HG02763 (cell line): Measurements from ENCODE around the gene GPC6.
A peak's percentile ranks its signal among the peaks of the same experiment; 100 is the strongest.

ENCODE experiments used
- ATAC-seq: cut with Tn5 transposase; IDR thresholded peaks from one replicate; pipeline ENCODE4 v1.9.1; 2021; ENCODE audit warnings: mild to moderate bottlenecking, moderate library complexity; ENCODE audit not compliant: unreplicated experiment

Gene GPC6

DNA sequence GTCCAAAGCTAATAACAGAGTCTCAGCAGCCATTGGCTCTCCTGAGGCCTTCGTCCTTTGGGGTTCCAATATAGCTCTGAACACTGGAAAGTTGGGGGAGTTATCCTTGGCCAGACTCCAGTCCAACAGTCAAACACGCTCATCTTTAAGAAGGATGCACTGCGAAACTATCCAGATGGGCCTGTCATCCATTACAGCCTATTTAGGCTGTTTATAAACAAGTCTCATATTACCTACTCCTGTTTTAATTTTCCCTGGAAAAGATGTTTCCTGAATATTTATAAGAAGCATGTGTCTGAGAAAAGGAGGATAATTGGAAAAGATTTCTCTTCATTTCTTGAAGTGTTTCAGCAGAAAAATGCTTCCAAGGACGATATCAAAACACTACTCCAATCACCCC, 1082.2 kb downstream of the GPC6 start:
- no peak for ATAC-seq

GRCh38 chr13:94309576-94309975, 1083.0 kb downstream of the GPC6 start:
- no peak for ATAC-seq

DNA sequence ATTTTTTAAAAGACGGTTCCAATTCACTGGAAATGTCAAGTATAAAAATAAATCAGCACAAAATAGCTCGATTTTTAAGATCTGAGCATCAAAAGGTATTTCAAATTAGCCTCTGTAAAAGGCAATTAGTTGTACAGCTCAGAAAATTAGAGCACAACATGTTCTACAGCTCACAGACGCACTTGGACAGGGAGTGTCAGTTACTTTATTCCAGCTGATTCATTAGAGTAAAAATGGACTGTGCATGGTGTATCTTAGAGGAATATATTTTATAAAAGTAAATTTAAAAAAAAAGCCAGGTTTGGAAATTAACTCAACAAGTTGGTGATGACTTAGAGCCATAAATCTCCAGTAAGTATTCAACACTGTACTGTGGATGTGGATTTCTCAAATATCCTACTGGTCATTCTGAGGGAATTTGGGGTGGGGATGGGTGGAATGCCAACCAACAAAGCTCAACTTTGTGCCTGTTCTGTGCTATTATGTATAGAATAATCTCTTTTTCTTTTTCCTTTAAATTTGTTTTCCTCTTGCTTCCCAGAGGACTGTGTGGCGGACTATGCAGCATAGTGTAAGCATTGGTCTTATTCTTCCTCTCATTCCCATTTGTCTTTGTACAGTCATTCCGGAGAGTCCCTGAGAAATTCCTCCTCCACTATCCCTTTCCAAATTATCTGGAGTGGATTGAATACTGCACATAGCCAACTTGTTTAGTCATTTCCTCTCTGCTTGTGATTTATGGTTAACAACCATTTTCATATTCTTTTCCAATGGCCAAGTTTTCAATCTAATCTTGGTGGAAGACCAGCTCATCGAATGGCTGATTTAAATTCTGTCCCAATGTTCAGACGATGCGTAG, 1083.6 kb downstream of the GPC6 start:
- no peak for ATAC-seq

- ATAC-seq = no peak
Measured at GRCh38 chr13:94311893-94312292, 1085.3 kb downstream of the GPC6 start.

GRCh38 chr13:94312511-94313216, 1086.1 kb downstream of the GPC6 start:
- ATAC-seq = peak; percentile 77

DNA sequence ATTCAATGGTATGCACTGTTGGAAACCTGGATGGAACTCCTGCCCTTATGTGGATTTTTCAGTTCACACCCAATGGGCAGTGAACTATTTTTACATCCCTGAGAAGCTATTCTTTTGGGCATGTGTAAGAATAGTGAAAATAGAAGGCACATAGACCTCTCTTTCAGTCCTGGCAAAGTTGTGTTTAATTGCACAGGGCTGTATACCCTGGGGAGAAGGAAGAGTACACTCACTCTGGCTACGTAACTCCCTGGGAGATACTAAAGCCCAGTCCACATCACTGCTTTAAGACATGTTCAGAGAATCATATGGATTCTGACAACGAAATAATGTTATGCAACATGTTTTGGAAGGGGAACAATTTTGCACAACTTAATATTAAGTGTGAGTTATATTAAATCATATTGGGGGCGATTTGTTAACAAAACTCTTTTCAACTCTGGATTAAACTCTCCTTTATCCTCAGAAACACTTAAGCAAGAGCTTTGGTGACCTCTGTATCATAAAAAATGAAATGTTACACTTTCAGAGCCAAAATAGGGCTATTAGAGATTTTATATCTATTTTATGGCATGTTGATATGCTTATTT, 1086.8 kb downstream of the GPC6 start:
- ATAC-seq = no peak

- no peak for ATAC-seq
Measured at GRCh38 chr13:94313926-94314325, 1087.3 kb downstream of the GPC6 start.

DNA sequence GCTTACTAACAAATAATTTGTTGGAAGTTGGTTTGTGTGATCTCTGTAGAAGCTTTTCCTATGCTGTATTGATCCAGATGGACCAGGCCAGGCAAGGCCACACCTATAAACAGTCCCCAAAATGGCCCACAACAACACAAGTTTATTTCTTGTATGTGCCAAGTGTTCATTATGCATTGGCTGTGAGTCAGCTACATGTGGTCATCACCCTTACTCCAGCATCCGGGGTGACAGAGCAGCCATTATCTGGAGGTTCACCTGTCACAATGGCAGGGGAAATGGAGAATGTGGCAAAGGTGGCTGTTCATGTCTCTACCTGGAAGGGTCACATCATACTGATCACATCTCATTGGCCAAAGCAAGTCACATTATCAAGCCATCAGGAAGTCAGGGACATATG, 1088.6 kb downstream of the GPC6 start:
- ATAC-seq = no peak

GRCh38 chr13:94317063-94317491, 1090.5 kb downstream of the GPC6 start:
- no peak for ATAC-seq

DNA sequence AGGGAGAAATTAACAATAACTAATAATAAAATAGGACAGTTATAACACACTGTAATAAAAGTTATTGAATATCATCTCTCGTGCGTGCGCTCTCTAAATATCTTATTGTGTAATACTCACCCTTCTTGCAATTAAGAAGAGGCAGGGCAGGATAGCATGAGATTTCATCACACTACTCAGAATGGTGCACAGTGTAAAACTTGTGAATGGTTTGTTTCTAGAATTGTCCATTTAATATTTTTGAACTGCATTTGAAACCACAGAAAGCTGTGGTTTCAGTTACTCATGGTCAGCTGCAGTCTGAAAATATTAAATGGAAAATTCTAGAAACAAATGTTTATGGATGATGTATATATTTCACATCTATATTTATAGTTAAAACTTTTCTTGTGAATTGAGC, 1091.8 kb downstream of the GPC6 start:
- peak; percentile 54 for ATAC-seq

- ATAC-seq = no peak
Measured at GRCh38 chr13:94319501-94319900, 1092.9 kb downstream of the GPC6 start.

- ATAC-seq = no peak
Measured at GRCh38 chr13:94322925-94323763, 1096.5 kb downstream of the GPC6 start.

- ATAC-seq = no peak
Measured at GRCh38 chr13:94323764-94324758, 1097.5 kb downstream of the GPC6 start.

GRCh38 chr13:94324767-94325540, 1098.3 kb downstream of the GPC6 start:
- ATAC-seq = no peak

- no peak for ATAC-seq
Measured at GRCh38 chr13:94325650-94326049, 1099.0 kb downstream of the GPC6 start.

- peak; percentile 98 for ATAC-seq
Measured at GRCh38 chr13:94327318-94327717, 1100.7 kb downstream of the GPC6 start.

DNA sequence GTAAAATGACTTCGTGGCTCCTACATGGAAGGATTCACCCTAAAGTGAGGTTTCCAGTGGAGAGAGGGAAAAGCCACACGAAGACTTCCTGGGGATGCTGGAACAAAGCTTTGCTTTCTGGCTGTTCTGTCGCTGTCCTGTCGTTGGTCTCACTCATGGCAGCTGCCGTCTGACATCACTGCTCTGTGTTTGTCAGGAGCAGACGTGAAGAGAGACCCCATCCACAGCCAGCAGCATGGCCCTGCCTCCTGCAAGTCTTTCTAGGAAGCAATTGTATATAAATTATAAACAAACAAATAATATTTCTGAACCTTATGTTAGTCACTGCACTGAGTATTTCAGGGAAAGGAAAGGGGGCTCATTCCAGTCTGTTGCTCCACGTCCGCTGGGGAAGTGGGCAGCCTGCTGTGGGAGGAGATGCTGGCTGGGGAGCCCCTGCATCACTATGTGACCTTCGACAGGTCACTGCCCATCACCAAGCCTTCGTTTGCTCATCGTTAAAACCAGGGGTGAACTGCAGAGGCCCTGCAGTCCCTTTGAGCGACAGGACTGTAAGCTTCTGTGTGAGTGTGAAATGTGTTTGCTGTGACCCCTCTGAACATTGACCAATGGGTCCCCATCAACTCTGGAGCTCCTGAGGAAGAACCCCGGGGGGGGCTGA, 1101.9 kb downstream of the GPC6 start:
- ATAC-seq = no peak

GRCh38 chr13:94329277-94329676, 1102.7 kb downstream of the GPC6 start:
- no peak for ATAC-seq
